ENCODE data around the gene TAOK3. TPM values are rescaled to one million over a fixed set of nuclear protein-coding genes. Genes with fewer than 3 reads are reported as not detected.

Gene TAOK3
- total and polyA plus RNA-seq, 2 of the 8 experiments (the other 6 are each of a cell fraction or from before 2014, with no cell fraction given), result 5.2 to 9.3 TPM

DNA sequence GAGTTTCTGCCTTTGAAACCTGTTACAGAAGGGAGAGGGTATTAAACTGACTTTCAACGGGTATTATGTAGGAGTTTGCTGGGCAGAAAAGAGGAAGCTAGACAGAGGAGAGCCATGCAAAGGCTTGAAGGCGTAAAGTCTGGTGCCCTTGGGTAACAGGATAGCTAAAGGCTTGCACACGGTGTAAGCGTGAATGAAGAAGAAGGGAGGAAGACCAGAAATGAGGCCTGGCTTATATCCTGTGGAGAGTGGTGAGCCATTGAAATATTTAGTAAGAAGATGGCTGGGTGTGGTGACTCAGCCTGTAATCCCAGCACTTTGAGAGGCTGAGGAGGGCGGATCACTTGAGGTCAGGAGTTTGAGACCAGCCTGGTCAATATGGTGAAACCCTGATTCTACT, 26.2 kb upstream of the TAOK3 start:
- H4K5ac ChIP-seq (ENCODE audit: insufficient read length, low read depth, low read length), result no peak overlapping the region
- H3K79me1 ChIP-seq (ENCODE audit: low read depth, low read length), result no peaks in the 10 kb centered on the region; the same call in none of the 2 replicates
- no peak overlapping the region for H2BK20ac ChIP-seq (ENCODE audit: low read length)
- FAIRE-seq (no peak), DNase-seq (ENCODE audit: low read depth in 1 of 2, low spot score in 2 of 2) (no peak)
- no peak overlapping the region for H2AK5ac ChIP-seq (ENCODE audit: low read depth, low read length)
- no peak overlapping the region for H3K4ac ChIP-seq (replicated peaks; ENCODE audit: insufficient read length, low read depth, low read length)
- H3K56ac ChIP-seq (replicated peaks; ENCODE audit: insufficient read length, low read depth, low read length), result no peak overlapping the region
- no peak overlapping the region for H3K14ac ChIP-seq (ENCODE audit: insufficient read length)
- peaks cover 13 to 63% (median 47%) of the 10 kb centered on the region in 4 experiments for H3K36me3 ChIP-seq (ENCODE audit: control insufficient read depth in 2 of 4, insufficient read depth in 4 of 4, low read length in 3 of 4)
- no peak overlapping the region for H3K18ac ChIP-seq (ENCODE audit: extremely low read depth, low read length)
- peaks cover 0 to 5% of the 10 kb centered on the region in 2 experiments for H4K20me1 ChIP-seq (replicated peaks in 1 of 2; ENCODE audit: control insufficient read depth in 1 of 2, insufficient read depth in 2 of 2, low read length in 2 of 2)
- H3K27ac ChIP-seq (ENCODE audit: low read depth, low read length), result 0 out of 2 replicates have a peak overlapping the region, but pooled peaks have one; percentile 4
- no peak overlapping the region for H2BK15ac ChIP-seq (ENCODE audit: low read length)
- CTCF ChIA-PET (ENCODE audit: partially characterized antibody), result interaction anchor here (1.3 kb wide), 1 partner anchor 21 kb away, joined by 3 read pairs; no protein-coding TSS in a partner anchor
- H3K4me3 ChIP-seq (ENCODE audit: extremely low read depth in 1 of 4, insufficient read depth in 2 of 4, low read depth in 3 of 4, low read length in 4 of 4), result no peak overlapping the region
- TF ChIP-seq SIRT6 (IDR thresholded peaks at IDR 0.05; ENCODE audit: low read length) (no peak), EZH2 (IDR thresholded peaks at IDR 0.05; ENCODE audit: low read depth, low read length, severe bottlenecking) (no peak), SAP30 (IDR thresholded peaks at IDR 0.05; ENCODE audit: insufficient read depth, insufficient replicate concordance, low read length) (no peak), TAF1 (IDR thresholded peaks at IDR 0.05; ENCODE audit: low read depth, low read length) (no peak), CHD2 (IDR thresholded peaks at IDR 0.05; ENCODE audit: low read length) (no peak), KDM4A (IDR thresholded peaks at IDR 0.05; ENCODE audit: low read depth, low read length, severe bottlenecking) (no peak)
- H3K4me2 ChIP-seq (ENCODE audit: insufficient read depth in 1 of 2, low read depth in 2 of 2, low read length in 2 of 2), result no peak overlapping the region
- H3K27me3 ChIP-seq (replicated peaks in 1 of 4; ENCODE audit: control insufficient read depth in 3 of 4, extremely low read depth in 1 of 4, insufficient read depth in 3 of 4, low read length in 3 of 4), result no peaks in the 10 kb centered on the region
- H2BK5ac ChIP-seq (ENCODE audit: low read depth, low read length), result no peak overlapping the region; the same call in 1 of the 2 replicates
- H3K23me2 ChIP-seq (ENCODE audit: low read depth, low read length), result no peaks in the 10 kb centered on the region
- H2BK12ac ChIP-seq (ENCODE audit: low read depth, low read length), result no peak overlapping the region
- H4K91ac ChIP-seq (replicated peaks; ENCODE audit: insufficient read length, low read length), result no peak overlapping the region
- H3K23ac ChIP-seq (ENCODE audit: insufficient read length), result no peak overlapping the region
- POLR2A ChIA-PET (ENCODE audit: partially characterized antibody), result interaction anchor here (1.1 kb wide), 1 partner anchor 228 kb away, joined by 3 read pairs; no protein-coding TSS in a partner anchor
- H3K9ac ChIP-seq (replicated peaks in 1 of 4; ENCODE audit: extremely low read depth in 1 of 4, low read depth in 3 of 4, low read length in 3 of 4), result no peak overlapping the region
- H2BK120ac ChIP-seq (replicated peaks; ENCODE audit: low read depth, low read length), result no peak overlapping the region
- H3K9me3 ChIP-seq (ENCODE audit: insufficient read depth in 2 of 2, low read depth in 1 of 2, low read length in 1 of 2), result no peaks in the 10 kb centered on the region
- H3K79me2 ChIP-seq (ENCODE audit: control insufficient read depth in 1 of 2, insufficient read depth in 2 of 2, low read length in 2 of 2), result no peaks in the 10 kb centered on the region
- H4K8ac ChIP-seq (ENCODE audit: extremely low read depth, insufficient read depth, low read length), result no peak overlapping the region
- no peaks in the 10 kb centered on the region for H3K4me1 ChIP-seq (replicated peaks in 1 of 4; ENCODE audit: control insufficient read depth in 3 of 4, insufficient read depth in 4 of 4, low read length in 3 of 4)
- H2AFZ ChIP-seq (ENCODE audit: low read length), result no peak overlapping the region
- 96% methylated on average over 5 of the region's 5 CpGs; no CpG with 5 or more reads in 1 of the 2 experiments for WGBS, 2 experiments (ENCODE audit: extremely low coverage in 1 of 2, insufficient coverage in 1 of 2, insufficient read length in 1 of 2, insufficient replicate concordance in 2 of 2, low coverage in 1 of 2, low lambda C conversion rate in 2 of 2, missing lambda C conversion rate in 1 of 2)
